CD4-positive, CD25-positive, alpha-beta regulatory T cell (primary cell): ENCODE measurements around the gene STRN4. TPM values are rescaled to one million over a fixed set of nuclear protein-coding genes. Genes with fewer than 3 reads are reported as not detected.
"Not testable (repeated sequence)": the region's sequence is repeated elsewhere in the genome, so short reads cannot be mapped to it uniquely, and the experiment has no call there.

Experiments used
- ATAC-seq, 2 donors: fragments of 150-1000 bp; cut with Tn5 transposase; one replicate each; pipeline ENCODE4 v1.10.0; 2021; ENCODE audit warnings: low read depth in 2 of 2, moderate number of reproducible peaks in 2 of 2, moderate library complexity in 1 of 2
- DNase-seq, 3 donors: peaks; one replicate each; pipeline versions ENCODE4 v3.0.0 to v3.0.0-alpha.2; 2012 to 2022; ENCODE audit warnings: mixed read lengths in 1 of 3
- H3K27ac ChIP-seq: one replicate; pipeline ENCODE4 v1.7.0; 2013; ENCODE audit warnings: mild to moderate bottlenecking, low read length; ENCODE audit not compliant: insufficient read depth, poor library complexity, severe bottlenecking
- H3K27me3 ChIP-seq: one replicate; pipeline ENCODE4 v1.7.0; 2013; ENCODE audit warnings: low read length; ENCODE audit not compliant: control insufficient read depth, insufficient read depth
- H3K36me3 ChIP-seq: one replicate; pipeline ENCODE4 v1.7.0; 2013; ENCODE audit warnings: mild to moderate bottlenecking, low read length, moderate library complexity; ENCODE audit not compliant: control insufficient read depth, insufficient read depth
- H3K4me1 ChIP-seq: 2 replicates; pipeline ENCODE4 v1.7.0; 2013; ENCODE audit warnings: mild to moderate bottlenecking, low read length; ENCODE audit not compliant: insufficient read depth, control insufficient read depth, poor library complexity, severe bottlenecking
- H3K4me3 ChIP-seq: one replicate; pipeline ENCODE4 v1.7.0; 2013; ENCODE audit warnings: low read depth, mild to moderate bottlenecking, low read length, moderate library complexity
- H3K9me3 ChIP-seq, 2 experiments: 1 replicate in 1 of 2; 2 replicates in 1 of 2; pipeline ENCODE4 v1.7.0; 2013; ENCODE audit warnings: low read length in 2 of 2, mild to moderate bottlenecking in 1 of 2, moderate library complexity in 1 of 2; ENCODE audit not compliant: control insufficient read depth in 2 of 2
- H3K27ac Mint-ChIP-seq, 3 donors: one replicate each; pipeline ENCODE4 v1.8.0; 2020 to 2022; ENCODE audit warnings: mild to moderate bottlenecking in 3 of 3, mixed read lengths in 3 of 3, moderate library complexity in 2 of 3
- H3K27me3 Mint-ChIP-seq: one replicate; pipeline ENCODE4 v1.8.0; 2022; ENCODE audit warnings: mild to moderate bottlenecking, mixed read lengths
- H3K36me3 Mint-ChIP-seq: one replicate; pipeline ENCODE4 v1.8.0; 2020; ENCODE audit warnings: mixed read lengths
- H3K4me1 Mint-ChIP-seq, 4 donors: one replicate each; pipeline ENCODE4 v1.8.0; 2020 to 2022; ENCODE audit warnings: mixed read lengths in 4 of 4, mild to moderate bottlenecking in 1 of 4
- H3K4me3 Mint-ChIP-seq, 4 donors: one replicate each; pipeline ENCODE4 v1.8.0; 2020 to 2022; ENCODE audit warnings: mild to moderate bottlenecking in 4 of 4, mixed read lengths in 4 of 4, moderate library complexity in 3 of 4
- H3K9me3 Mint-ChIP-seq, 7 donors: one replicate each; pipeline ENCODE4 v1.8.0; 2020 to 2022; ENCODE audit warnings: mixed read lengths in 7 of 7, mild to moderate bottlenecking in 3 of 7, moderate library complexity in 2 of 7
- polyA plus RNA-seq, 4 donors: library from polyadenylated mRNA; unstranded; fragments of 300-500 nt; fragmentation: Illumina TruSeq; gene quantifications; one replicate each; pipeline ENCODE4 v1.2.3, GENCODE V29; 2021
- total RNA-seq: library from RNA; stranded (reverse); gene quantifications from one replicate; pipeline ENCODE4 v1.2.3, GENCODE V29; 2022

STRN4 gene
- total and polyA plus RNA-seq, 5 donors from 2014 or later = 11.9 to 121 (median 15.5) TPM

DNA sequence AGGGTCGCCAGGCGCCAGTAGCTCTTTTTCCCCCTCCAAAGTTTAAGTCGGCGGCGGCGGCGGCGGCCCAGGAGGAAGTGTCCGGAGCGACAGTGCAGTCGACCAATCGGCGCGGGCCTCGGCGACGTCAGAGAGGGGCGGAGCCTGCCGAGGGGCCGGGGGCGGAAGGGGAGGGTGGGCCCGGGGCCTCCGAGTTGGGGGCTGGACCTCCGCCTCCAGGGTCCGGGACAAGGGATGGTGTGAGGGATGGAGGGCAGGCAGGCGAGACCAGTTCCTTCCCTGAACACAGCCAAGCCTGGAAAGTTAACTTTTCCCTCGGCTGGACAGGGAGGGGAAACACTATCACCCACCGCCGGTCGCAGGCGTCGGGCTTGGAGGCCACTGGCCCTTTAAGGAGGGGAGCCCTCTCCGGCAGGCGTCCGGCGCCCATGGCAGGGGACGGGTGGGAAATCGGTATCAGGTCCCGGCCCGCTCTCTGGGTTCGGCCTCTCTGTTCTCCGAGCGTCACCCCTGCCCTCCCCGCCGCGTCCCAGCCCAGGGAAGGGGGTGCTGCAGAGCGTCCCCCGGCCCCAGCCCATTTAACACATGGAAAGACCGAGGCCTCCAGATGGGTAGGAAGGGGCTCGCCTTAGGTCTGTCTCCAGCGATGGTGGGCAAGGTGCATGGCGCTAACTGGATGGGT, 29.1 kb downstream of the STRN4 start, which contains the start of gene PRKD2:
Gene PRKD2, minus strand, starts transcription at position 81 of the 682 bp plus-strand sequence. CDS start 744 bp downstream, outside the sequence.
- no peaks in the 10 kb centered on the region for H3K27me3 ChIP-seq
- DNase-seq = peak; percentile 84 to 87 (median 85)
- Mint-ChIP-seq H3K9me3 (no peaks in the 10 kb centered on the region), H3K27me3 (no peaks in the 10 kb centered on the region), H3K4me3 (peak within 1 kb of the TSS; percentile 95 to 100 (median 96)), H3K27ac (peak within 1 kb of the TSS; percentile 97 to 99 (median 98)), H3K36me3 (peaks cover 8% of the 10 kb centered on the region), H3K4me1 (peaks cover 4 to 65% (median 32%) of the 10 kb centered on the region in 4 donors)
- H3K4me1 ChIP-seq = peaks cover 63% of the 10 kb centered on the region
- H3K36me3 ChIP-seq = peaks cover 14% of the 10 kb centered on the region
- peak within 1 kb of the TSS; percentile 87 for H3K4me3 ChIP-seq
- no peaks in the 10 kb centered on the region for H3K9me3 ChIP-seq
- peak within 1 kb of the TSS; percentile 92 for H3K27ac ChIP-seq
- ATAC-seq = peak; percentile 53 to 54

DNA sequence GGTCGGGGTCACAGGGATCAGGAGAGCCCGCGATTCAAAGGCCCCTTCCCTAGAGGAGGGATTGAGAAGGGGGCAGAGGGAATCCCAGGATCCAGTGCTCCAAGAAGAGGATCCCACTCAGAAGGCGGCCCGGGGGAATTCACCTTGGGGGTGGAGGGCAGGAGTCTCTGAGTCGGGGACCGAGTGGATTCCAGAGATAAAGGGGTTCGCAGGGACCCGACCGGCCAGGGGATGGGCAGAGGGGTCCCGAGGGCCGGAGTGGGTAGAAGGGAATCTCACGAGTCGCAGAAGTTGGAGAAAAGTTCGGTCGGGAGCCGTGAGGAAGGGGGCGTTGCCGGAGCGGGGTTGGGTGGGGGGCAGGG, 29.6 kb downstream of the STRN4 start:
- no peaks in the 10 kb centered on the region for H3K27me3 Mint-ChIP-seq
- Histone ChIP-seq H3K4me3 (peak overlapping the region; percentile 87), H3K27ac (peak overlapping the region; percentile 92), H3K36me3 (peaks cover 9% of the 10 kb centered on the region), H3K4me1 (peaks cover 63% of the 10 kb centered on the region), H3K9me3 (no peaks in the 10 kb centered on the region), H3K27me3 (no peaks in the 10 kb centered on the region)
- no peaks in the 10 kb centered on the region for H3K9me3 Mint-ChIP-seq
- ATAC-seq (no peak), DNase-seq (no peak)
- peaks cover 4 to 63% (median 32%) of the 10 kb centered on the region in 4 donors for H3K4me1 Mint-ChIP-seq
- peak overlapping the region; percentile 95 to 100 (median 96) for H3K4me3 Mint-ChIP-seq
- peaks cover 4% of the 10 kb centered on the region for H3K36me3 Mint-ChIP-seq
- peak overlapping the region; percentile 96 to 98 (median 97) for H3K27ac Mint-ChIP-seq

DNA sequence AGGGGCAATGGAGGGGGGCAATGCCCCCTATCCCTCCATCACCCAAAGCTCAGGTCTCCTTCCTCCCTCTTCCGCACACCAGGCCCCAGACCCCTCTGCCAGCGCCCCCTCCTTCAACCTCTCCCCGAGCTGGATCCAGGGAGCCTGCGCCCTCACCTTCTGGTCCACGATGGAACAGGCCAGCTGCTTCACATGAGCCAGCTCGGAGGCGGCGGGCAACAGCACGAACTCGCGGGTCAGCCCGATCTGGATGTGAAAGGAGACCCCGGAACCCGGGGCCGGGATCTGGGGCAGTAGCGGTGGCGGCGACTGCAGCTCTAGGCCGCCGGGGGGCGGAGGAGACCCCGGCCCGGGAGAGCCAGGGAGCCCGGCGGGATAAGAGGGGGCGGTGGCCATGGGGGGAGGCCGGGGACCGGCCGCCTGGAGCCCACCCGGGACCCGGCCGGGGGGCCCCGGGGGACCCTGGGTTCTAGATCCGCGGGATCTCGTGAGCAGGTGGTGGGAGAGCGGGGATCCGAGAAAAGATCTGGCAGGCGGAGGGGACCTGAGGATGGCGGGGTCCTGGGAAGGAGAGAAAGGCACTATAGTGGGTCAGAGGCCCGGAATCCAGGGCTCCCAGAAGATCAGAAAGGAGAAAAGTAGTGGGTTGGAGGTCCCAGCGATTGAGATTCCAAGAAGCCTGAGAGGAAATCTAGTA, 30.1 kb downstream of the STRN4 start:
- Mint-ChIP-seq H3K4me1 (peaks cover 4 to 59% (median 33%) of the 10 kb centered on the region in 4 donors), H3K27me3 (no peaks in the 10 kb centered on the region), H3K4me3 (peak overlapping the region; percentile 95 to 100 (median 96)), H3K36me3 (peaks cover 4% of the 10 kb centered on the region), H3K9me3 (no peaks in the 10 kb centered on the region), H3K27ac (peak overlapping the region; percentile 97 to 99 (median 98))
- Histone ChIP-seq H3K27ac (peak overlapping the region; percentile 92), H3K4me3 (peak overlapping the region; percentile 87), H3K4me1 (peaks cover 63% of the 10 kb centered on the region), H3K9me3 (no peaks in the 10 kb centered on the region), H3K27me3 (no peaks in the 10 kb centered on the region), H3K36me3 (peaks cover 9% of the 10 kb centered on the region)
- no peak for ATAC-seq
- peak in 1 of 3 donors; percentile 24 for DNase-seq

DNA sequence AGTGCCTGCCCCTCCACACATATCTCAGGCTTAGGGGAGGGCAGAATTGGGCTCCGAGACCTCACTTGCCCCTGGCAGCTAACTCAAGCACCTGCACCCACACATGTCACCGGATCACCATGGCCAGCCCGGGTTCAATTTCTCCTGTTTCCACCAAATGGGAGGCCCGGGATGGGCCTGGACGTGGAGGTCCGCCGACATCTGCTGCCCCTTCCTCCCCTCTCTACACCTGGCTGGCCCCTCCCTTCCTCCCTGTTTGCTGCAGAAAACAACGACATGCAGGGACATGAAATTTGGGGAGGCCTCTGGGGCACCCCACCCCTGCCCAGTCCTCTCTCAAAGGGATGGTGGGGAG, 30.7 kb downstream of the STRN4 start:
- Mint-ChIP-seq H3K9me3 (no peaks in the 10 kb centered on the region), H3K4me3 (peak overlapping the region; percentile 95 to 100 (median 96)), H3K4me1 (peaks cover 4 to 54% (median 36%) of the 10 kb centered on the region in 4 donors), H3K36me3 (peaks cover 7% of the 10 kb centered on the region), H3K27ac (peak overlapping the region; percentile 94 to 99 (median 97)), H3K27me3 (no peaks in the 10 kb centered on the region)
- Histone ChIP-seq H3K36me3 (peaks cover 13% of the 10 kb centered on the region), H3K4me1 (peaks cover 63% of the 10 kb centered on the region), H3K9me3 (no peaks in the 10 kb centered on the region), H3K27ac (peak overlapping the region; percentile 92), H3K4me3 (peak overlapping the region; percentile 87), H3K27me3 (no peaks in the 10 kb centered on the region)
- ATAC-seq (no peak), DNase-seq (peak in 1 of 3 donors; percentile 41)

DNA sequence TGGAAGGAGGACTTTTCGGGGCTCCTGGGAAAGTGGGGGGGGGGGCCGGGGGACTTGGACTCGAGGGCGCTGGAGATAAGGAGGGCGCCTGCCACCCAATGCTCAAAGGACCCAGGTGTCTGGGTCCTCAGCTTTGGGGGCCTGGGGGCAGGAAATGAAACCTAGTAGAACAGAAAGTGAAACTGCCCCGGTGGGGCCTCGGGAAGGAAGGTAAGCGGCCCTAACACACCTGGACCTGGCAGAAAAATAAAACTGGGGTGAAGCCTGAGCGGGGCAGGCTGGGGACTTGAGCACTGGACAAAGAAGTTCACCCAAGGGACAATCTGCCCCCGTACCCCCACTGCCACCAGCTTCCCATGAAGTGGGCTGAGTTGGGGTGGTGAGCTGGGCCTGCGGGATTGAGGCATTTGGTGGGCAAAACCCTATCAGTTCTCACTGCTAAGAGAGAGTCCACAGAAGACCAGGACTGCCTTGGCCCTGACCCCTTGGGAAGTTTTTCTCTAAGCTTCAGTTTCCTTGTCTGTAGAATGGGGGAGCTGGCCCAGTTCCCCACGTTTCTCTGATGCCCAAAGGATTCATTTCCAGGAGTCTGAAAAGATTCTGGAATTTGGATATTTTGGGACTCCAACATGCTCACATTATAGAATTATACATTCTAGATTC, 31.7 kb downstream of the STRN4 start:
- Mint-ChIP-seq H3K27ac (peak overlapping the region; percentile 97 to 99 (median 98)), H3K27me3 (no peaks in the 10 kb centered on the region), H3K36me3 (peaks cover 10% of the 10 kb centered on the region), H3K9me3 (no peaks in the 10 kb centered on the region), H3K4me1 (peaks cover 4 to 51% (median 35%) of the 10 kb centered on the region in 4 donors), H3K4me3 (peak overlapping the region; percentile 95 to 100 (median 96))
- no peaks in the 10 kb centered on the region for H3K27me3 ChIP-seq
- H3K36me3 ChIP-seq = peaks cover 18% of the 10 kb centered on the region
- peak; percentile 61 to 67 for ATAC-seq
- H3K9me3 ChIP-seq = no peaks in the 10 kb centered on the region
- H3K27ac ChIP-seq = peak overlapping the region; percentile 92
- peaks cover 61% of the 10 kb centered on the region for H3K4me1 ChIP-seq
- peak overlapping the region; percentile 87 for H3K4me3 ChIP-seq
- DNase-seq = peak in 2 of 3 donors; percentile 82 to 92

DNA sequence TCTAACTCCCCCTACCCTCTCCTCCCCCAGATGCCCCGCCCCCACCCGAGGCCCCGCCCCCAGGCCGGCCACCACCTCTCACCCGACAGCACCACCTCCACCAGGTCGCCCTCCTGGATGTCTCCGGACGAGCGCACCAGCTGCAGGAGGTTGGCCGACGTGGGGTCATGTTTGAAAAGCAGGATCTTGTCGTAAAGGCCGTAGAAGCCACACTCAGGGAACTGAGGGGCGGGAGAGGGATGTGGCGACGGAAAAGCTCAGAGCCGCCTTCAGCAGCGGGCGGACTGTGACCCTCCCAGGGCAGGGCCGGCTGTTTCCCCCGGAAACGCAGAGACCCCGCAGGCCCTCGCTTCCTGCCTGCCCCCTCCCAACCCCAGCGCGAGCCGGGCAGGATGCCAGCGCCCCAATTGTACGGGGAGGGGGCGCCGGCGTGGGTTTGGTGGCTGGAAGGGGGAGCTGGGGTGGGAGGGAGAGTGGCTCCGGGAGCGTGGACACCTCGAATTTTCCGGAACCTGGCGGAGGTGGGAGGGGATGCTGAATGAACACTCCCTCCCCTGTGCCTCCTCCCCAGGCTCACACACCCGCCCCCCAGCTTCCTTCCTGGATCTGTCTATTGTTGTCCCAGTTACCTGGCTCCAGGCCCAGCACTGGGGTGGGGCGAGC, 32.3 kb downstream of the STRN4 start:
- no peaks in the 10 kb centered on the region for H3K27me3 Mint-ChIP-seq
- peak overlapping the region; percentile 97 to 99 (median 98) for H3K27ac Mint-ChIP-seq
- H3K36me3 Mint-ChIP-seq = peaks cover 7% of the 10 kb centered on the region
- H3K4me1 Mint-ChIP-seq = peaks cover 4 to 44% (median 29%) of the 10 kb centered on the region in 4 donors
- H3K4me1 ChIP-seq = peaks cover 55% of the 10 kb centered on the region
- H3K36me3 ChIP-seq = peaks cover 23% of the 10 kb centered on the region
- H3K27ac ChIP-seq = peak overlapping the region; percentile 92
- DNase-seq = peak; percentile 76 to 87 (median 77)
- no peaks in the 10 kb centered on the region for H3K9me3 ChIP-seq
- peak; percentile 51 to 52 for ATAC-seq
- peak overlapping the region; percentile 95 to 100 (median 96) for H3K4me3 Mint-ChIP-seq
- no peaks in the 10 kb centered on the region for H3K27me3 ChIP-seq
- peak overlapping the region; percentile 41 for H3K4me3 ChIP-seq
- H3K9me3 Mint-ChIP-seq = no peaks in the 10 kb centered on the region

DNA sequence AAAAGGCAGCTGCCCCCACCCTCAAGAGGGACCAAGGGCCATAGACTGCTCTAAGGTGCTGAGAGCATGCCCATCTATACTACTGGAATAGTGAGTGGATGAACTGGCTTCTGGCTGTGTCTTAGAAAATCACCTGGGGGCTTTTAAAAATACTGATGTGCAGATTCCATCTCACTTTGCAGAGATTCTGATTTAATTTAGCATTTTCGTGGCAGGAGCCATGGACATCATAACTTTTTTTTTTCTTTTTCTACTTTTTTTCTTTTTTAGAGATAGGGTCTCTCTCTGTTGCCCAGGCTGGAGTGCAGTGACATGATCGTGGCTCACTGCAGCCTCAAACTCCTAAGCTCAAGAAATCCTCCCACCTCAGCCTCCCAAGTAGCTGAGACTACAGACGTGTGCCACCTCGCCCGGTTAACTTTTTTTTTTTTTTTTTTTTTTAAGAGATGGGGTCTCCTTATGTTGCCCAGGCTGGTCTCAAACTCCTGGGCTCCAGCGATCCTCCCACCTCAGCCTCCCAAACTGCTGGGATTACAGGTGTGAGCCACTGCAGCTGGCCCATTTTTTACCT, 33.4 kb downstream of the STRN4 start:
- Mint-ChIP-seq H3K27ac (peak overlapping the region; percentile 46 to 99 (median 97)), H3K4me3 (peak overlapping the region; percentile 90 to 96 (median 96)), H3K4me1 (peaks cover 4 to 34% (median 20%) of the 10 kb centered on the region in 4 donors)
- Histone ChIP-seq H3K4me1 (peaks cover 44% of the 10 kb centered on the region), H3K36me3 (peaks cover 33% of the 10 kb centered on the region), H3K4me3 (peak overlapping the region; percentile 26), H3K27ac (peak overlapping the region; percentile 92)
- not testable (repeated sequence) for H3K9me3 Mint-ChIP-seq, H3K9me3 ChIP-seq, ATAC-seq, DNase-seq, H3K27me3 Mint-ChIP-seq, H3K36me3 Mint-ChIP-seq, H3K27me3 ChIP-seq
